HCT116 (cell line): Measurements from ENCODE around the gene ANKRD2. TPM values are rescaled to one million over a fixed set of nuclear protein-coding genes. Genes with fewer than 3 reads are reported as not detected.

Experiments
- ATAC-seq: fragments of 200-7000 bp; cut with Tn5 transposase; 2 replicates; pipeline ENCODE4 v1.9.1; 2020; ENCODE audit warnings: mild to moderate bottlenecking, moderate library complexity
- BruUV-seq: library from RNA; stranded (reverse); fragments of 400-500 nt; replicated peaks from 2 replicates; lab custom pipeline; 2021; lab: Mats Ljungman, UMichigan
- CTCF ChIA-PET: fragments of 300-600 bp; sonication (Branson Sonifier 250); formaldehyde crosslinking; loops from one replicate; lab custom pipeline; 2021; ENCODE audit warnings: antibody characterized with exemption; lab: Charles Lee
- POLR2A ChIA-PET: fragments of 300-600, 350-600 bp; sonication (Branson Sonifier 250); formaldehyde crosslinking; loops from one replicate; lab custom pipeline; 2021; ENCODE audit warnings: antibody characterized with exemption; lab: Charles Lee
- RAD21 ChIA-PET, 2 experiments: fragments of 300-600 bp; sonication (Branson Sonifier 250); formaldehyde crosslinking; loops; one replicate each; lab custom pipeline; 2023; ENCODE audit warnings: low total read pairs in 2 of 2; ENCODE audit not compliant: uncharacterized antibody in 2 of 2, unreplicated experiment in 2 of 2, low non-redundant PET in 1 of 2; lab: Charles Lee
- DNase-seq: peaks from one replicate; pipeline ENCODE4 v3.0.0-alpha.2; 2010; ENCODE audit warnings: low read depth, low spot score
- H2AFZ ChIP-seq: fragments of 200-600 bp; shearing (Covaris generic), sonication (generic); 2 replicates; pipeline ENCODE4 v1.6.1; 2017; ENCODE audit warnings: low read depth, mixed run types, mixed read lengths, antibody characterized with exemption, low read length; ENCODE audit not compliant: poor library complexity, severe bottlenecking
- H3K27ac ChIP-seq: 2 replicates; pipeline ENCODE4 v1.5.1; 2012; ENCODE audit warnings: low read depth, low read length
- H3K27me3 ChIP-seq: fragments of 200-600 bp; sonication (generic); 2 replicates; pipeline ENCODE4 v1.6.1; 2016; ENCODE audit warnings: mixed run types, low read length, mixed read lengths; ENCODE audit not compliant: insufficient read depth
- H3K36me3 ChIP-seq, 2 experiments: fragments of 200-500 bp in 1 of 2; fragments of 200-600 bp in 1 of 2; sonication (Bioruptor generic) in 1 of 2; sonication (generic) in 1 of 2; 2 replicates each; pipeline versions ENCODE4 v1.5.1 to v1.6.1; 2014 to 2016; ENCODE audit warnings: low read length in 2 of 2, inconsistent platforms in 1 of 2, mixed read lengths in 1 of 2, mixed run types in 1 of 2; ENCODE audit not compliant: insufficient read depth in 2 of 2, control insufficient read depth in 1 of 2
- H3K4me1 ChIP-seq, 2 experiments: fragments of 200-600 bp in 1 of 2; sonication (generic) in 1 of 2; 2 replicates each; pipeline versions ENCODE4 v1.5.1 to v1.6.1; 2012 to 2017; ENCODE audit warnings: low read length in 2 of 2, inconsistent platforms in 1 of 2, mild to moderate bottlenecking in 1 of 2, mixed read lengths in 1 of 2, mixed run types in 1 of 2, moderate library complexity in 1 of 2; ENCODE audit not compliant: insufficient read depth in 2 of 2, control insufficient read depth in 1 of 2
- H3K4me2 ChIP-seq: fragments of 200-600 bp; sonication (generic); 2 replicates; pipeline ENCODE4 v1.6.1; 2017; ENCODE audit warnings: mixed run types, low read length, mixed read lengths
- H3K4me3 ChIP-seq, 2 experiments: fragments of 200-600 bp in 1 of 2; sonication (generic) in 1 of 2; replicated peaks in 1 of 2; 2 replicates each; pipeline ENCODE4 v1.5.1; 2011 to 2016; ENCODE audit warnings: low read length in 2 of 2, control low read depth in 1 of 2, low read depth in 1 of 2, mild to moderate bottlenecking in 1 of 2, mixed read lengths in 1 of 2, mixed run types in 1 of 2
- H3K79me2 ChIP-seq: fragments of 200-600 bp; sonication (generic); 2 replicates; pipeline ENCODE4 v1.6.1; 2017; ENCODE audit warnings: mild to moderate bottlenecking, mixed run types, low read length, moderate library complexity, mixed read lengths; ENCODE audit not compliant: insufficient read depth
- H3K9ac ChIP-seq: fragments of 200-600 bp; sonication (generic); 2 replicates; pipeline ENCODE4 v1.6.1; 2016; ENCODE audit warnings: low read length, mixed read lengths
- H3K9me2 ChIP-seq: fragments of 200-600 bp; sonication (generic), shearing (Covaris generic); 2 replicates; pipeline ENCODE4 v1.6.1; 2017; ENCODE audit warnings: mixed run types, mild to moderate bottlenecking, moderate library complexity; ENCODE audit not compliant: insufficient read depth
- H3K9me3 ChIP-seq, 2 experiments: fragments of 200-500 bp in 1 of 2; fragments of 200-600 bp in 1 of 2; sonication (Bioruptor generic) in 1 of 2; sonication (generic) in 1 of 2; 2 replicates each; pipeline ENCODE4 v1.6.1; 2014 to 2017; ENCODE audit warnings: low read length in 2 of 2, mixed read lengths in 2 of 2, inconsistent platforms in 1 of 2, low read depth in 1 of 2, mild to moderate bottlenecking in 1 of 2, mixed run types in 1 of 2, moderate library complexity in 1 of 2; ENCODE audit not compliant: control insufficient read depth in 1 of 2, insufficient read depth in 1 of 2
- H4K20me1 ChIP-seq: fragments of 200-600 bp; sonication (generic), shearing (Covaris generic); 2 replicates; pipeline ENCODE4 v1.6.1; 2017; ENCODE audit warnings: mixed run types, mild to moderate bottlenecking, moderate library complexity; ENCODE audit not compliant: insufficient read depth
- CBX3 ChIP-seq: IDR thresholded peaks from 2 replicates; pipeline ENCODE4 v1.6.1; 2012; ENCODE audit warnings: low read depth
- CEBPB ChIP-seq: IDR thresholded peaks from 2 replicates; pipeline ENCODE4 v1.6.1; 2012; ENCODE audit warnings: low read depth
- EGR1 ChIP-seq: IDR thresholded peaks from 2 replicates; pipeline ENCODE4 v1.6.1; 2012; ENCODE audit warnings: low read depth
- ELF1 ChIP-seq: IDR thresholded peaks from 2 replicates; pipeline ENCODE4 v1.6.1; 2012; ENCODE audit warnings: low read depth, borderline replicate concordance
- EZH2phosphoT487 ChIP-seq: fragments of 200-600 bp; IDR thresholded peaks from 2 replicates; pipeline ENCODE4 v1.6.1; 2018; ENCODE audit warnings: antibody characterized with exemption, borderline replicate concordance
- JUND ChIP-seq: IDR thresholded peaks from 2 replicates; pipeline ENCODE4 v1.6.1; 2012
- MAX ChIP-seq: IDR thresholded peaks from 2 replicates; pipeline ENCODE4 v1.6.1; 2012
- POLR2AphosphoS5 ChIP-seq: IDR thresholded peaks from 2 replicates; pipeline ENCODE4 v1.6.1; 2011; ENCODE audit warnings: mild to moderate bottlenecking, low read depth, low read length, moderate library complexity
- RAD21 ChIP-seq: IDR thresholded peaks from 2 replicates; pipeline ENCODE4 v1.6.1; 2012; ENCODE audit warnings: low read depth, mild to moderate bottlenecking
- SP1 ChIP-seq: IDR thresholded peaks from 2 replicates; pipeline ENCODE4 v1.6.1; 2012; ENCODE audit warnings: low read depth
- TCF7L2 ChIP-seq: IDR thresholded peaks from 2 replicates; pipeline ENCODE4 v1.7.0; 2011; ENCODE audit warnings: borderline replicate concordance, inconsistent platforms; ENCODE audit not compliant: insufficient read depth, insufficient read length; ENCODE audit errors: extremely low read depth
- ZFX ChIP-seq: fragments of 450-650 bp; IDR thresholded peaks from 2 replicates; pipeline ENCODE4 v1.6.1; 2017
- intact Hi-C: fragments of 100-400 bp; cut with micrococcal nuclease; formaldehyde crosslinking; loops from 2 replicates; pipeline ENCODE4 v1.10.0; 2022
- total RNA-seq: library from RNA; stranded (reverse); gene quantifications from one replicate; pipeline ENCODE4 v1.2.1, GENCODE V29; 2021; ENCODE audit not compliant: unreplicated experiment
- TF ChIP-seq, protein P1 (sequence below): IDR thresholded peaks from 2 replicates; pipeline ENCODE4 v1.6.1; 2012; ENCODE audit warnings: low read depth
- TF ChIP-seq, protein P2 (sequence below): IDR thresholded peaks from 2 replicates; pipeline ENCODE4 v1.6.1; 2012
- TF ChIP-seq, protein P3 (sequence below): IDR thresholded peaks from 2 replicates; pipeline ENCODE4 v1.6.1; 2011; ENCODE audit warnings: mild to moderate bottlenecking, low read length, moderate library complexity; ENCODE audit not compliant: insufficient replicate concordance; ENCODE audit errors: extremely low read depth

Gene ANKRD2
- total RNA-seq, 1 experiment from 2014 or later = 0.15 TPM

DNA sequence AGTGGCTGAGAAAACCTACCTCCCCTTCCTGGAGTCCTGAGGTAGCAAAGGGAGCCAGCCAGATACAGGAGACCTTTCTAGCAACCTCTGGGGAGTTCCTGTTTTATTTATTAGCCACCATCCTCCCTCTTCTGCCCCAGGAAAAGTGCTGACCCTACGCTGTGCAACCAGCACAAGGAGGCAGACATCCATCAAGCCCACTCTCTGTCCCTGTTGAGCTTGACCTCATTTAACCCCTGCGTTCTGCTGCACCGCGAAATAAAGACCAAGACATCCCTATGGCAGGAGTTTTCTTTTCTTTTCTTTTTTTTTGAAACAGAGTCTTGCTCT, 25.3 kb upstream of the ANKRD2 start:
- DNase-seq (no peak), ATAC-seq (no peak)
- Histone ChIP-seq H4K20me1 (no peaks in the 10 kb centered on the region), H3K27ac (no peak overlapping the region), H3K79me2 (peaks cover 6% of the 10 kb centered on the region; the same call in 1 of the 2 replicates), H3K9ac (no peak overlapping the region), H3K4me2 (no peak overlapping the region), H2AFZ (no peak overlapping the region), H3K4me1 (peaks cover 29 to 46% of the 10 kb centered on the region in 2 experiments), H3K9me2 (no peaks in the 10 kb centered on the region), H3K9me3 (no peaks in the 10 kb centered on the region), H3K4me3 (no peak overlapping the region), H3K36me3 (no peaks in the 10 kb centered on the region), H3K27me3 (no peaks in the 10 kb centered on the region)
- ChIA-PET POLR2A (no interaction called here), CTCF (interaction anchor here (1.4 kb wide), 1 partner anchor 24 kb away, joined by 4 read pairs; no protein-coding TSS in a partner anchor), RAD21 (no interaction called here)
- TF ChIP-seq, protein P1, sequence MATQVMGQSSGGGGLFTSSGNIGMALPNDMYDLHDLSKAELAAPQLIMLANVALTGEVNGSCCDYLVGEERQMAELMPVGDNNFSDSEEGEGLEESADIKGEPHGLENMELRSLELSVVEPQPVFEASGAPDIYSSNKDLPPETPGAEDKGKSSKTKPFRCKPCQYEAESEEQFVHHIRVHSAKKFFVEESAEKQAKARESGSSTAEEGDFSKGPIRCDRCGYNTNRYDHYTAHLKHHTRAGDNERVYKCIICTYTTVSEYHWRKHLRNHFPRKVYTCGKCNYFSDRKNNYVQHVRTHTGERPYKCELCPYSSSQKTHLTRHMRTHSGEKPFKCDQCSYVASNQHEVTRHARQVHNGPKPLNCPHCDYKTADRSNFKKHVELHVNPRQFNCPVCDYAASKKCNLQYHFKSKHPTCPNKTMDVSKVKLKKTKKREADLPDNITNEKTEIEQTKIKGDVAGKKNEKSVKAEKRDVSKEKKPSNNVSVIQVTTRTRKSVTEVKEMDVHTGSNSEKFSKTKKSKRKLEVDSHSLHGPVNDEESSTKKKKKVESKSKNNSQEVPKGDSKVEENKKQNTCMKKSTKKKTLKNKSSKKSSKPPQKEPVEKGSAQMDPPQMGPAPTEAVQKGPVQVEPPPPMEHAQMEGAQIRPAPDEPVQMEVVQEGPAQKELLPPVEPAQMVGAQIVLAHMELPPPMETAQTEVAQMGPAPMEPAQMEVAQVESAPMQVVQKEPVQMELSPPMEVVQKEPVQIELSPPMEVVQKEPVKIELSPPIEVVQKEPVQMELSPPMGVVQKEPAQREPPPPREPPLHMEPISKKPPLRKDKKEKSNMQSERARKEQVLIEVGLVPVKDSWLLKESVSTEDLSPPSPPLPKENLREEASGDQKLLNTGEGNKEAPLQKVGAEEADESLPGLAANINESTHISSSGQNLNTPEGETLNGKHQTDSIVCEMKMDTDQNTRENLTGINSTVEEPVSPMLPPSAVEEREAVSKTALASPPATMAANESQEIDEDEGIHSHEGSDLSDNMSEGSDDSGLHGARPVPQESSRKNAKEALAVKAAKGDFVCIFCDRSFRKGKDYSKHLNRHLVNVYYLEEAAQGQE = no peak
- no peak for TF ChIP-seq RAD21
- no peak for TF ChIP-seq ZFX
- TF ChIP-seq EGR1 = no peak
- TF ChIP-seq MAX = no peak
- TF ChIP-seq ELF1 = no peak
- TF ChIP-seq CBX3 = no peak
- TF ChIP-seq, protein P2, sequence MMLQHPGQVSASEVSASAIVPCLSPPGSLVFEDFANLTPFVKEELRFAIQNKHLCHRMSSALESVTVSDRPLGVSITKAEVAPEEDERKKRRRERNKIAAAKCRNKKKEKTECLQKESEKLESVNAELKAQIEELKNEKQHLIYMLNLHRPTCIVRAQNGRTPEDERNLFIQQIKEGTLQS = no peak
- no peak for TF ChIP-seq POLR2AphosphoS5
- TF ChIP-seq, protein P3, sequence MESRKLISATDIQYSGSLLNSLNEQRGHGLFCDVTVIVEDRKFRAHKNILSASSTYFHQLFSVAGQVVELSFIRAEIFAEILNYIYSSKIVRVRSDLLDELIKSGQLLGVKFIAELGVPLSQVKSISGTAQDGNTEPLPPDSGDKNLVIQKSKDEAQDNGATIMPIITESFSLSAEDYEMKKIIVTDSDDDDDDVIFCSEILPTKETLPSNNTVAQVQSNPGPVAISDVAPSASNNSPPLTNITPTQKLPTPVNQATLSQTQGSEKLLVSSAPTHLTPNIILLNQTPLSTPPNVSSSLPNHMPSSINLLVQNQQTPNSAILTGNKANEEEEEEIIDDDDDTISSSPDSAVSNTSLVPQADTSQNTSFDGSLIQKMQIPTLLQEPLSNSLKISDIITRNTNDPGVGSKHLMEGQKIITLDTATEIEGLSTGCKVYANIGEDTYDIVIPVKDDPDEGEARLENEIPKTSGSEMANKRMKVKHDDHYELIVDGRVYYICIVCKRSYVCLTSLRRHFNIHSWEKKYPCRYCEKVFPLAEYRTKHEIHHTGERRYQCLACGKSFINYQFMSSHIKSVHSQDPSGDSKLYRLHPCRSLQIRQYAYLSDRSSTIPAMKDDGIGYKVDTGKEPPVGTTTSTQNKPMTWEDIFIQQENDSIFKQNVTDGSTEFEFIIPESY = no peak
- no peak for TF ChIP-seq SP1
- no peak for TF ChIP-seq CEBPB
- TF ChIP-seq JUND = no peak
- TF ChIP-seq EZH2phosphoT487 = no peak
- TF ChIP-seq TCF7L2 = no peak
- no TSS peak for BruUV-seq
- intact Hi-C loops = no loop called here
